C4-2B (cell line): ENCODE results near the gene ZC3H7B.

Experiments
- CTCF ChIP-seq: fragments of 450-650 bp; conservative IDR thresholded peaks from 2 replicates; pipeline ENCODE4 v1.5.1; 2017; ENCODE audit warnings: mild to moderate bottlenecking
- ZFX ChIP-seq: fragments of 450-650 bp; IDR thresholded peaks from 2 replicates; pipeline ENCODE4 v1.6.1; 2017

- TF ChIP-seq CTCF, result no peak
- TF ChIP-seq ZFX, result no peak
Measured at GRCh38 chr22:41380993-41381328, 79.6 kb downstream of the ZC3H7B start.
